HUES6 (cell line): ENCODE results near the gene ADGRV1.
"Not testable (repeated sequence)": the region's sequence is repeated elsewhere in the genome, so short reads cannot be mapped to it uniquely, and the experiment has no call there.

Experiments
- H3K27ac ChIP-seq: 2 replicates; pipeline ENCODE4 v1.7.0; 2013; ENCODE audit warnings: low read depth, mild to moderate bottlenecking, low read length, inconsistent platforms
- H3K27me3 ChIP-seq: 2 replicates; pipeline ENCODE4 v1.6.1; 2013; ENCODE audit warnings: low read length; ENCODE audit not compliant: control insufficient read depth, insufficient read depth
- H3K36me3 ChIP-seq: 2 replicates; pipeline ENCODE4 v1.6.1; 2013; ENCODE audit warnings: low read length; ENCODE audit not compliant: control insufficient read depth, insufficient read depth
- H3K4me1 ChIP-seq: 2 replicates; pipeline ENCODE4 v1.6.1; 2013; ENCODE audit warnings: low read length; ENCODE audit not compliant: control insufficient read depth, insufficient read depth
- H3K4me3 ChIP-seq: 2 replicates; pipeline ENCODE4 v1.5.1; 2013; ENCODE audit warnings: low read depth, low read length
- H3K9ac ChIP-seq: one replicate; pipeline ENCODE4 v1.6.1; 2013; ENCODE audit warnings: mild to moderate bottlenecking, low read length
- H3K9me3 ChIP-seq: 2 replicates; pipeline ENCODE4 v1.6.1; 2013; ENCODE audit warnings: low read depth, low read length; ENCODE audit not compliant: control insufficient read depth, insufficient read depth

Gene ADGRV1

GRCh38 chr5:91027405-91028139 lies 469.0 kb downstream of the ADGRV1 start:
- H3K4me1 ChIP-seq = peaks cover 13% of the 10 kb centered on the region
- no peaks in the 10 kb centered on the region for H3K36me3 ChIP-seq
- no peak overlapping the region for H3K4me3 ChIP-seq
- H3K9ac ChIP-seq = peak overlapping the region; percentile 8
- H3K9me3 ChIP-seq = no peaks in the 10 kb centered on the region
- no peaks in the 10 kb centered on the region for H3K27me3 ChIP-seq
- no peak overlapping the region for H3K27ac ChIP-seq

DNA sequence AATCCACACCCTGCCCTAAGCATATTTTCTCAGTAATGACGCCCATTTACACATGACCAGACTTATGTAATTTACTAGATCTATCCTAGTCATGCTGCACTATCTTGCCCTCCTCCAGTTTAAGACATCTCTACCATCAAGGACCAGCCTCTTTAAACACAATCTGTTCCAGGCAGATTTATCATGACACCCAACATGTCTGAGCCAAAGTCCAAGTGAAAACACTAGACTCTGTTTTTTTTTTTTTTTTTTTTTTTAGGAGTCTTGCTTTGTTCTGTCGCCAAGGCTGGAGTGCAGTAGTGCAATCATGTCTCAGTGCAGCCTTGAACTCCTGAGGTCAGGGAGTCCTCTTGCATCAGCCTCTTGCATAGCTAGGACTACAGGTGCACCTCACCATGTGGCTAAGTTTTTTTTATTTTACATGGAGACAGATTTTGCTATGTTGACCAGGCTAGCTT lies 469.9 kb downstream of the ADGRV1 start:
- peaks cover 13% of the 10 kb centered on the region for H3K4me1 ChIP-seq
- no peaks in the 10 kb centered on the region for H3K9me3 ChIP-seq
- H3K4me3 ChIP-seq = no peak overlapping the region
- H3K9ac ChIP-seq = no peak overlapping the region
- H3K27me3 ChIP-seq = no peaks in the 10 kb centered on the region
- H3K27ac ChIP-seq = no peak overlapping the region
- H3K36me3 ChIP-seq = no peaks in the 10 kb centered on the region

DNA sequence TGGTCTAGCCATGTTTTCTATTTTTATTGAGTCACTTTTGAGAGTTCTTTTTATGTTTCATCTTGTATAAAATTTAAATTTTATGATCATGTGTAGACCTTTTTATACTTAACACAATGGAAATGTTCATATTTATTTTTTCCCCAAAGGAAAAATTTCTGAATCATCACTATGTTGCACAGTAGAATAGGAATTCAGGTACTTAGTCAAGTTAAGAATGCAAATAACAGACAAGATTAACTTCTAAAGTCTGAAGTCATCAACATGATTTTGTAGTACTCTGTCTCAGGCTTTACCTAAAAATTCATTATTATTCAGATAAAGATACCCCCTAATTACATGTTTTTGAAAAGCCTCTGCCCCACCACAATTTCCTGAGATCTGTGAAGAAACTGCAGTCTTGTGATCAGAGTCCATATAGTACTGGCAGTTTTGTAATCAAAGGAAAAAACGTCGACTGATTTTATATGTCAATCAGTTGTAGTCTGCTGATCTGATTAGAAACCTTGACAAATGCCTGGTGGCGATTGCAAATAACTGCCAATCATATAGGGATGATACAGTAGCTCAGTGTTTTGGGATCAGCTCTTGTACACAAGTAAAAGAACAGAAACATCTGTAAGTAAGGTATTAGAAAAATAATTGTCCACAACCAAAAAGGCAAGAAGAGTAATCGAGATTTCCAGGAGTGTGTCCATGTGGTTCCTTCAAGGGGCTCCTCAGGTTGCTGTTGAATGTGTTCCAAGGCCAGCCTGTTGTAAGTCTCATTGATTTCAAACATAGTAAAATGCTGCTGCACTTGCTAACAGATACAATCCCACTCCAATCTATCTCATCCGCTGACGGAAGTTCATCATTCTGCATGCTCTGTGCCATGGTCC lies 472.2 kb downstream of the ADGRV1 start:
- no peaks in the 10 kb centered on the region for H3K27me3 ChIP-seq
- peaks cover 13% of the 10 kb centered on the region for H3K4me1 ChIP-seq
- no peak overlapping the region for H3K27ac ChIP-seq
- no peak overlapping the region for H3K9ac ChIP-seq
- H3K4me3 ChIP-seq = no peak overlapping the region
- H3K9me3 ChIP-seq = no peaks in the 10 kb centered on the region
- H3K36me3 ChIP-seq = no peaks in the 10 kb centered on the region

DNA sequence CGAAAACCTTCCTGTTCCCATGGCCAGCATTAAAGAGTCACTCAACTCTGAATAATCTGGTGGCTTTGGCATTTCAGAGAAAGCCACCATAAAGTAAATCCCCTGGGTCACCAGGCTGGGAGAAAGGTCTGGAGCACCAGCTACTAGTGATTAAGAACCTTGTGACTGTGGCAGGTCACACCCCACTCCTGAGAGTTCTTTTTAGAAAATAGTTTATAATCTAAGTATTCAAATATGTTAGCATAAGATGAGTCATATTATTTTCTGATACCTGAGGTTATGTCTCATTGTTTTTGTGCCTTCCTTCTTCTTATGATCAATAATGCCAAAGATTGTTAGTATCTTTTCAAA lies 472.8 kb downstream of the ADGRV1 start:
- Histone ChIP-seq H3K36me3 (no peaks in the 10 kb centered on the region), H3K4me3 (no peak overlapping the region), H3K27ac (no peak overlapping the region)

DNA sequence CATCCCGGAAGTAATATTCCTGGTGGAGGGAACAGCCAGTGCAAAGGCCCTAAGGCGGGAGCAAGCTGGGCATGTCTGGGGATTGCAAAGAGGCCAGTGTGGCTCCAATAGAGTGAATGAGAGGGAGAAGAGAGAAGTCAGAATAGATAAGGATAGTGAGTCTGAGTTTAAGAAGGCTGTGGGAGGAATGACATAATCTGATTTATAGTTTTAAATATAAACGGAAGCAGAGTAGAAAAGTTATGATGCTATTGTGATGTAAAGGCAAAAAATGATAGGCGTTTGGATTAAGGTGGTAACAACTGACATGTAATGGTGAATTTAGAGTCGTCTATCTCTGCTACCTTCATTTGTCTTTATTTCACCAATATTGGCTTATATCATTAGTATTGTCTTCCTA lies 473.5 kb downstream of the ADGRV1 start:
- H3K9me3 ChIP-seq = no peaks in the 10 kb centered on the region
- H3K4me3 ChIP-seq = no peak overlapping the region

More for the DNA sequence above, 472.8 kb downstream of the ADGRV1 start:
- Histone ChIP-seq H3K4me1 (peaks cover 13% of the 10 kb centered on the region), H3K27me3 (no peaks in the 10 kb centered on the region), H3K9ac (no peak overlapping the region), H3K9me3 (no peaks in the 10 kb centered on the region)

DNA sequence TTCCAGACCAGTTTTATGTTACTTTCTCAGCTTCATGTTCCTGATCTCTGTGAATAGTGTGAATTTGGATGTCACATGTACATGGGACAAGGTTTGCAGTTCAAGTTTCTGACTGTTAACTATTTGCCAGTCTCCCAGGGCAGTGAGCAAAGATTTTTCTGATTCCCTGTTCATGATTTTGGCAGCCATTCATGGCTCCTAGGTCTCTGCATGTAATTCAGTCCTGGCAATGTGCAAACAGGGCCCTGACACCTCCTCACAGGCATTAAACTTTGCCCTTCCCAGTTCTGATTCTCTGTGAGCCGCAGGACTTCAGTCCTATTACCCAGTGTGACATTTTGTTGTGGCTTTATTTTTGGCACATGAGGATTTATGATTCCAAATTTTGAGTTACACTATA lies 474.8 kb downstream of the ADGRV1 start:
- Histone ChIP-seq H3K9me3 (no peaks in the 10 kb centered on the region), H3K4me1 (peaks cover 14% of the 10 kb centered on the region), H3K27me3 (no peaks in the 10 kb centered on the region), H3K4me3 (no peak overlapping the region), H3K36me3 (no peaks in the 10 kb centered on the region), H3K27ac (no peak overlapping the region), H3K9ac (no peak overlapping the region)

More for the DNA sequence above, 473.5 kb downstream of the ADGRV1 start:
- Histone ChIP-seq H3K36me3 (no peaks in the 10 kb centered on the region), H3K27me3 (no peaks in the 10 kb centered on the region), H3K9ac (no peak overlapping the region), H3K4me1 (peaks cover 14% of the 10 kb centered on the region), H3K27ac (no peak overlapping the region)

GRCh38 chr5:91038180-91038808 lies 479.7 kb downstream of the ADGRV1 start:
- H3K4me1 ChIP-seq = peaks cover 19% of the 10 kb centered on the region
- H3K27me3 ChIP-seq = no peaks in the 10 kb centered on the region
- no peaks in the 10 kb centered on the region for H3K9me3 ChIP-seq
- no peak overlapping the region for H3K4me3 ChIP-seq
- H3K9ac ChIP-seq = no peak overlapping the region
- 0 out of 2 replicates have a peak overlapping the region, but pooled peaks have one; percentile 23 for H3K27ac ChIP-seq
- H3K36me3 ChIP-seq = no peaks in the 10 kb centered on the region

GRCh38 chr5:91041132-91041531 lies 482.5 kb downstream of the ADGRV1 start:
- not testable (repeated sequence) for H3K9me3 ChIP-seq, H3K36me3 ChIP-seq, H3K4me3 ChIP-seq, H3K27me3 ChIP-seq, H3K9ac ChIP-seq, H3K27ac ChIP-seq
- peaks cover 19% of the 10 kb centered on the region for H3K4me1 ChIP-seq

DNA sequence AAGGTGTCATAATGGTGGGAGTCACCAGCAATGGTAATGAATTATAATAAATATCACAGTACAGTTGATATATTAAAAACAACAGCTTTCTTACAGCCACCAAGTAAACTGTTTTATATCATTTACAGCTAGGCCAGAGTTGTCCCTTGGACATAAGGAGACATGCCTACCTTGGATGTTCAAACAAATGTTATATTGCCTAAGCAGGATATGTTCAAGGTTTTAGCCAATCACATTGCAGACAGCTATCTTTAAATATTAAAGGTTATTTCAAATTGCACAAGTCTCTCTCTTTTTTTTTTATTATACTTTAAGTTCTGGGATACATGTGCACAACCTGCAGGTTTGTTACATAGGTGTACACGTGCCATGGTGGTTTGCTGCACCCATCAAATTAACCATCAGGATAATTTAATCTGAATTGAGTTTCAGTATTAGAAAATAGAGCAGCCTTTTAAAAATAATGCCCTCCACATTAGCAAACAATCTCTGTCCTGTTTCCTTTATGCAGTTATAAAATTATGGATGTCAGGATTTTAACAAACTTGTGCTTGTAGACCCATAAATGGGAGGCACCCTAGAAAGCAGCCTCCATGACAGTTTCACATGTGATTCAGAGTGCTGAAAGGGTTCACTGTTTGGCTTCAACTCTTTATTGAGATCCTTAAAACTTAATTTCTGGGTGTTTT lies 483.8 kb downstream of the ADGRV1 start:
- H3K4me1 ChIP-seq = peaks cover 14% of the 10 kb centered on the region
- H3K36me3 ChIP-seq = no peaks in the 10 kb centered on the region
- H3K9me3 ChIP-seq = no peaks in the 10 kb centered on the region
- no peak overlapping the region for H3K9ac ChIP-seq
- no peak overlapping the region for H3K4me3 ChIP-seq
- no peaks in the 10 kb centered on the region for H3K27me3 ChIP-seq
- H3K27ac ChIP-seq = no peak overlapping the region

GRCh38 chr5:91042936-91043255 lies 484.3 kb downstream of the ADGRV1 start:
- Histone ChIP-seq H3K27ac (no peak overlapping the region), H3K4me1 (peaks cover 9% of the 10 kb centered on the region), H3K4me3 (no peak overlapping the region), H3K9me3 (no peaks in the 10 kb centered on the region), H3K36me3 (no peaks in the 10 kb centered on the region), H3K9ac (no peak overlapping the region), H3K27me3 (no peaks in the 10 kb centered on the region)
